ENCODE data around the gene ITGB4.
"Not testable (repeated sequence)": the region's sequence is repeated elsewhere in the genome, so short reads cannot be mapped to it uniquely, and the experiment has no call there.

ITGB4 gene

DNA sequence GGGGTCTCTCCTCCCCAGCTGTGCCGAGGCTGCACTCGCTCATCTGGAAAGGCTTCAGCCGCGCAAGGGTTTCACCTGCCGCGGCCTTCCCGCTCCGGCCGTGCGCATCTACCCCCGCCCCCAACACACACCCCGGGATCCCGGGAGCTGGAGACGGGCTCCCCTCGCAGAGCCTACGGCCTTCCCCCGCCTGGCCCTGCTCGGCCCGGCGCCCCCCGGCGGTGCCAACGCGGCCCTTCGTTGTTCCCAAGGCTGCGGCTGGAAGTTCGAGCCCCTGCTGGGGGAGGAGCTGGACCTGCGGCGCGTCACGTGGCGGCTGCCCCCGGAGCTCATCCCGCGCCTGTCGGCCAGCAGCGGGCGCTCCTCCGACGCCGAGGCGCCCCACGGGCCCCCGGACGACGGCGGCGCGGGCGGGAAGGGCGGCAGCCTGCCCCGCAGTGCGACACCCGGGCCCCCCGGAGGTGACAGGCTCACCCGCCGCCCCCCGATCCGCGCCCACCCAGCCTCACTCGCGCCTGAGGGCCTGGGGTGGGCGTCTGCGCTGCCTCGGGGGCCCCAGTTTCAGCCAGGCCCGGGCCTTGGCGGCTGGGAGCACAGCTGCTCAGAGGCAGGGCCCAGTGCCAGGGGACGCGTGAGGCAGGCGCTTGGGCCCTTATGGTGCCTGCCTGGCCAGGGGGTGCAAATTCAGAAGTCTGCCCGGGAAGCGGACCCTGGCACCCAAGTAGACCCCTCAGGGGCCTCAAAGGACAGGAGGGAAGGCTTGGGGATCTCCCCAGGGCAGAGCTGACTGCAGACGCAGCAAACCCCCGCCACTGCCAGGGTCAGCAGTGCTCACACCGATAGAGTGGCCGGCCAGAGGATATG lies 32.5 kb downstream of the ITGB4 start:
- peak; percentile 76 for DNase-seq

DNA sequence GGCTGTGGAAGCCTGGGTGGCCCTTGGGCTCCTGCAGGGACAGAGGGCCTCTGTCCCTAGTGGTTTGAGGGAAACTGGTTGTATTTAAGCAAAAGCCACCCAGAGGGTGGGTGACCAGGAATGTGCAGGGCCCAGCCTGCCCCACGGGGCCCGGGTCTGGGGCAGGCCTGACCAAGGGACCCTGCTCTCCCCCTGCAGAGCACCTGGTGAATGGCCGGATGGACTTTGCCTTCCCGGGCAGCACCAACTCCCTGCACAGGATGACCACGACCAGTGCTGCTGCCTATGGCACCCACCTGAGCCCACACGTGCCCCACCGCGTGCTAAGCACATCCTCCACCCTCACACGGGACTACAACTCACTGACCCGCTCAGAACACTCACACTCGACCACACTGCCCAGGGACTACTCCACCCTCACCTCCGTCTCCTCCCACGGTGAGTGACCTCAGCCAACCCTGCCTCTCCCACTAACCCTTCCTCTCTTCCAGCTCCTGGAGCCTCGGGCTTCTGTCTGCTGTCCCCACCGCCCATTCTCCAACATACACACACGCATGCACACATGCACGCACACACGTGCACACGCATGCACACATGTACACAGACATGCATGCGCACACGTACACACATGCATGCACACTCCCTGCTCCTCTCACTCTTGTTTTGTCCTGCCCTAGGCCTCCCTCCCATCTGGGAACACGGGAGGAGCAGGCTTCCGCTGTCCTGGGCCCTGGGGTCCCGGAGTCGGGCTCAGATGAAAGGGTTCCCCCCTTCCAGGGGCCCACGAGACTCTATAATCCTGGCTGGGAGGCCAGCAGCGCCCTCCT lies 33.3 kb downstream of the ITGB4 start:
- no peak for DNase-seq

DNA sequence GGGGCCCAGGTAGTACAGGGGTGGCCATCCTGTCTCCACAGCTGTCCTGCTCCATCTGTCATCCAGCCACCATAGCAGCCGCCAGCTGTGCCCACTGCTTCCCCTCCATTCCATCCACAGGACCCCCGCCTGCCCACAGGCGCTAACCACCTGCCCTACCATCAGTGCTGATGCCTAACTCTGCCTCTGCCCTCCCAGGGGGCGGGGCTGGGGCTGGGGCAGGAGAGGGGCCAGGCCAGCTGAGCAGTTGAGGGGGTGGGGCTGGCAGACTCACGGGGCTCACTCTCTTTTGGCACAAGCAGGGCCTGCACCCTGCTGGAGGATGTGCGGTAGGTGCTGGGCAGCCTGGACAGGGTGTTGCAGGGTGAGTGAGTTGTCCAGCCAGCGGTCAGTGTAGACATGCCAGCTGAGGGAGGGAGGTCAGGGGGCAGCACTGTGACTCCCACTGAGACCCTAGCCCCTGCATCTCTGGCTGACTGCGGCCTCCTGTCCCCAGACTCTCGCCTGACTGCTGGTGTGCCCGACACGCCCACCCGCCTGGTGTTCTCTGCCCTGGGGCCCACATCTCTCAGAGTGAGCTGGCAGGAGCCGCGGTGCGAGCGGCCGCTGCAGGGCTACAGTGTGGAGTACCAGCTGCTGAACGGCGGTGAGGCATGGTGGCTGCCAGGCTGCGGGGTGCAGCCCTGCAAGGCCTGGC lies 34.1 kb downstream of the ITGB4 start:
- no peak for DNase-seq

DNA sequence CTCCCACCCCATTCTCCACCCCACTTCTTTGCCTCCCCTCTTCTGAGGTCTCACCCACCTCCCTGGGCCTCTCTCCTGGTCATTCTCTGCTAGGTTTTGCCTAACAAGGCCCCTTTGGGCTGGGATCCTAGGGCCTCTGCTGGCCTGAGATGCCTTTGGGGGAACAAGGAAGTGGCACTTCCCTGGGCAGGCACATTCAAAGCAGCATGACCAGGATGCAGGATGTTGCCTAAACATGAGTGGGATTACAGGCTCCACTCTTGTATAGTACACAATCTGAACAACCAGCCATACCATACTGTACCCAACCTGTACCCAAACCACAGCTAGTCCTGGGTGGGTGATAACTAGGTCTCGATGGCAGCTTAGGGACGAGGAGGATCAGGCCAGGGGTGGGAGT lies 34.7 kb downstream of the ITGB4 start:
- DNase-seq: no peak

DNA sequence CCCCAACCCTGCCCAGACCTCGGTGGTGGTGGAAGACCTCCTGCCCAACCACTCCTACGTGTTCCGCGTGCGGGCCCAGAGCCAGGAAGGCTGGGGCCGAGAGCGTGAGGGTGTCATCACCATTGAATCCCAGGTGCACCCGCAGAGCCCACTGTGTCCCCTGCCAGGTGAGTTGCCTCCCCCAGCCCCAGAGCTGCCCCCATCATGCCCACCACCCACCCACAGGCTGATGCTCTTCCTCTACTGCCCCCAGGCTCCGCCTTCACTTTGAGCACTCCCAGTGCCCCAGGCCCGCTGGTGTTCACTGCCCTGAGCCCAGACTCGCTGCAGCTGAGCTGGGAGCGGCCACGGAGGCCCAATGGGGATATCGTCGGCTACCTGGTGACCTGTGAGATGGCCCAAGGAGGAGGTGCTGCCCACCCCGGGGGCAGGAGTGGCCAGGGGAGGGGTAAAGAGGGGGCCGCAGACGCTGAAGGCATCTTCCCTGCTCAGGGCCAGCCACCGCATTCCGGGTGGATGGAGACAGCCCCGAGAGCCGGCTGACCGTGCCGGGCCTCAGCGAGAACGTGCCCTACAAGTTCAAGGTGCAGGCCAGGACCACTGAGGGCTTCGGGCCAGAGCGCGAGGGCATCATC lies 35.3 kb downstream of the ITGB4 start:
- DNase-seq: no peak

DNA sequence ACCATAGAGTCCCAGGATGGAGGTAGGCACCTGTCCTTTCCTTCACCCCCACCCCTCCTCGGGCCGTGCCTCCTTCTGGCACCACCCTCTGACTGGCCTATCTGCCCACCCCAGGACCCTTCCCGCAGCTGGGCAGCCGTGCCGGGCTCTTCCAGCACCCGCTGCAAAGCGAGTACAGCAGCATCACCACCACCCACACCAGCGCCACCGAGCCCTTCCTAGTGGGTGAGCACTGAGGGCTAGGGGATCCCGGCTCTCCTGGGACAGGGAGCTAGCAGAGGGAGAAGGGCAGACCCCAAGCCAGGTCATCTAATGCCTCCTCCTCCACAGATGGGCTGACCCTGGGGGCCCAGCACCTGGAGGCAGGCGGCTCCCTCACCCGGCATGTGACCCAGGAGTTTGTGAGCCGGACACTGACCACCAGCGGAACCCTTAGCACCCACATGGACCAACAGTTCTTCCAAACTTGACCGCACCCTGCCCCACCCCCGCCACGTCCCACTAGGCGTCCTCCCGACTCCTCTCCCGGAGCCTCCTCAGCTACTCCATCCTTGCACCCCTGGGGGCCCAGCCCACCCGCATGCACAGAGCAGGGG lies 35.9 kb downstream of the ITGB4 start:
- DNase-seq: no peak

DNA sequence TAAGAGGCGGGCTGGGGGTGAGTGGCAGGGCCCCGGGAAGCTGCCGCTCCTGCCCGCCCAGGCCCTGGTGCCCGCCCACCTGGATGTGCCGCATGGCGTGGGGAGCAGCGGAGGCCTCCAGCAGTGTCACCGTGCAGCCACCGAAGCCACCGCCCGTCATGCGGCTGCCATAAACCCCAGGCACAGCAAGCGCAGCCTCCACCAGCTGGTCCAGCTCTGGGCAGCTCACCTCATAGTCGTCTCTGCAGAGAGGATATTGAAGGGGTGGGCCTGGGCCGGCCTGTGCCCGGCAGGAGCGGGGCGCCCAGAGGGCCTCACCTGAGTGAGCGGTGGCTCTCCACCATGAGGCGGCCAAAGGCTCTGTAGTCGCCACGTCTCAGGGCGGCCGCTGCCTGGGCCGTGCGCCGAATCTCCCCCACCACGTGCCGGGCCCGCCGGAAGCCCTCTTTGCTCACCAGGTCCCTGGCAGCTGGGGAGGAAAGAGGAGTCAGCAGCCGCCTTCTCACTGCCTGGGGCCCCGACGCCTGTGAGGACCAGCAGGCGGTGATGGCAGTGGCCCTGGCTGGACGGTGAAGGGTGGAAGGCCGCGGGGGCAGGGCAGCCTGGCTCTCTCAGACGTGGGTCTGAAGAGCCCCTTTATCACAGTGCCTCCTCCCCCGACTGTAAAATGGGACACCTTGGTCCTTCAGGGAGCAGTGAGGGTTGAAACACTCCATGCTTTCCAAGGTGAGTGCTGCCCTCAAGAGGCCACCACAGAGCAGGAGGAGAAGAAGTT lies 37.1 kb downstream of the ITGB4 start:
- DNase-seq: no peak

DNA sequence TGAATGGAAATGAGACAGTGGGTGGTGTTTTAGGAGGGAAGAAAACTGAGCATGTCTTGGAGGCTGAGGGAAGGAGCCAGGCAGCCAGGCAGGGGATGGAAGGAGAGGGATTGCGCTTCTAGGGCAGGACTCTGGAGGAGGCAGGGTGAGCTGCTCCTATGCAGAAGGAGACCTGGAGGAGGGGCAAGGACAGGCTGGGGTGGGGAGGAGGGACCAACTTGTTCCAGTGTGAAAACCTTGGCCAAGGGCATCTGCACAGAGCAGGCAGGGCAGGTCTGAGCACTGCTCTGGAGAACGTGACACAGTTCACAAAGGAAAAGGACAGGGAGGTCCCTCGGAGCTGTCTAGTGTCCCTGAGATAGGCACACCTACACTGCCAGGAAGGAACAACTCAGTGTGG lies 38.2 kb downstream of the ITGB4 start:
- no peak for DNase-seq

DNA sequence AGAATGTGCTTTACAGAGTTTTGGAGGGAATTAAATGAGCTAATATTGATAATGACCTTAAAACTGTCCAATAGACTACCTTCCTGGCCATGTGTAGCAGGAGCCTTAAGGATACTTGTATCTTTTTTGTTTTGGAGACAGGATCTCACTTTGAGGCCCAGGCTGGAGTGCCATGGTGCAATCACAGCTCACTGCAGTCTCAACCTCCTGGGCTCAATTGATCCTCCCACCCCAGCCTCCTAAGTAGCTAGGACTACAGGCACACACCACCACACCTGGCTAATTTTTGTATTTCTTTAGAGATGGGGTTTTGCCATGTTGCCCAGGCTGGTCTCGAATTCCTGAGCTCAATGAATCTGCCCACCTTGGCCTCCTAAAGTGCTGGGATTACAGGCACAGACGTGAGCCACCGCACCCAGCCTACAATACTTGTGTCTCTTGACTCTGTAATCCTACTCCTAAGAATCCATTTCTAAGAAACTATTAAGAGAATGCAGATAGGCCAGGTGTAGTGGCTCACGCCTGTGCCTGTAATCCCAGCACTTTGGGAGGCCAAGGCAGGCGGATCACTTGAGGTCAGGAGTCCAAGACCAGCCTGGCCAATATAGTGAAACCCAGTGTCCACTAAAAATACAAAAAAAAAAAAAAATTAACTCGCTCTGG lies 38.9 kb downstream of the ITGB4 start:
- not testable (repeated sequence) for DNase-seq

DNA sequence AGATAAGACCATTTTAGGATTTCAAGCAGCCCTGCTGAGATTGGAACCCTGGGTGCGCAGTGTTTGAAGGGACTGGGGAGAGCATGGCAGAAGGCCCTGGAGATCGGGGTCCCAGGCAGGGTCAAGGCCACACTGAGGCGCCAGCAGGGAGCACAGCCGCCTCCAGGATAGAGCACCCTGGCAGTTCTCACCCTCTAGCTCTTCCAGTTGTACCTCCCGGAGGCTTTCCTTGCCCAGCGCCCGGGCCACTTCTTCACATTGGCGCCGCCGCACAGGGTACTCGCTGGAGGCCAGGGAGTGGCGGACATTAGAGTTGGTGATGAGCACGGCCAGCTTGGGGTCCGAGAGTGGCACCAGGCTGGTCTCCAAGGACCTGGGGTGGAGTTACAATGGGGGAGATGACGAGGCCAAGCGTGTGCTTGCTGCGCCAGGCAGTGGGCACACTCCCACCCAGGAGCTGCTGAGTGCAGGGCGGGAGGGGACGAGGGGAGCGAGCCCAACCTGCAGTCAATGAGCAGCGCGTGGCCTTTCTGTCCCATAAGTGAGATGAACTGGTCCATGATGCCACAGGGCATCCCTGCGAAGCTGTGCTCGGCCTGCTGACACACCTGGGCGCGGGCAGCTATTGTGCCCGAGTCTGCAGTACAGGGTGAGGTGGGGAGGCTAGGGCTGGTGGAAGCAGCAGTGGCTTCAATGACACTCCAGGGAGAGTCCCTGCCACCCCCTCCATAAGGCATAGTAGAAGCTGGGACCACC lies 41.4 kb downstream of the ITGB4 start:
- DNase-seq: no peak

DNA sequence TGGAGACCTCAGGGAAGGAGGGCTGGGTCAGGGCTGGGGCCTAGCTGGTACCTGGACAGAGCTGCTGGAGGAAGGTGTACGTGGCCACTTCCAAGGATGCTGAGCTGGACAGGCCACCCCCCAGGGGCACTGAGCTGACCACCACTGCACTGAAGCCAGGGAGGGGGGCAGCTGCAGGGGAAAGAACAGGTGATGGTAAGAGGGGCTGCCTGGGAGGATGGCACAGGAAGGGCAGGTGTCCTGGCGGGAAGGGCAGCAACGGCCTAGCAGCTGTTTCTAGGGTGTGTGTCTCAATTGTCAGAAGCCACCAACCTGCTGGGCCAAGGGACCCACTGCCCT lies 42.0 kb downstream of the ITGB4 start:
- no peak for DNase-seq

DNA sequence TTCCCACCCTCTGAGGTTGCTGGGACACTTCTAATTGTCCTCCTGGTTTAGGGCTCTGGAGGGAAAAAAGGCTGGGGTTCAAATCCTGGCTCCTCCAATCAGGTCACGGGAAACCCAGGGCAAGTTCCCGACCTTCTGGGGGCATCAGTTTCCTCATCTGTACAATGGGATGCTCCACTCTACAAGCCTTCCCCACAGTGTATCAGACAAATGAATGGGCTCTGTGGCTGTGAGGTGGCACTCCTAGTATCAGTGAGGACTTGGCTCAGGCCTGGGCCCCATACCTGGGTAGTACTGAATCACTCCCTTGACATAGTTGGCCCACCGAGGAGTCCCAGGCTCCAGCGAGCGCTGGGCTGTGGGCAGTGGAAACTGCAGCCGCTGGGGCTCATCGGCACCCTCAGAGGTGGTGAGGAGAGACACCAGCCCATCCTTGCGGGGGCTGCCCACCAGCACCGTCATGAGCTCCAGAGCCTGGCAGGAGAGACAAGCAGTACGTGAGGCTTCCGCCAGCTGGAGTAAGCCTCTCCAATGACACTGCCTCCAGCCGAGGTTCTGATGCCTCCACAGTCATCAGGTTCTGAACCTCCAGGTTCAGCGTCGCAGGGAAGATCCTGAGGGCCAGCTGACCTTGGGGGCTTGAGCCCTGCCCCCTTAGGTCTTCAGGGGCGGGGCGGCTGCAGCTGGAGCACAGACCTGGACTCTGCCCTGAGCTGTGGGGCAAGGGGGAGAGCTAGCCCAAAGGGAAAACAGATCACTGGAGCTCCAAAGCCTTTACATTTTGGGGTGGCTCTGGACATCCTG lies 42.6 kb downstream of the ITGB4 start:
- no peak for DNase-seq

DNA sequence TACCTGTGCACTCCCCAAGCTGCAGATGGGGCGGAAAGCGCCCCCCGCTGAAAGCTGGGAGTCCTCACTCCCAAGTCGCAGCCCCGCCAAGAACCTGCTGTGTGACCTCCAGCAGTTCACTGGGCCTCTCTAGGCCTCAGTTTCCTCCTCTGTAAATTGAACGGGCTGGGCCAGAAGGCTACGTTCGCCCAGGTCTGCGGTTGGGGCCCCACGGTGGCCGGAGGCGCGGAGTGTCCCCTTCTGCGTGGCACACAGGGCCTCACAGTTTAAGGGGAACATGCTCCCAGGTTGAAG lies 43.1 kb downstream of the ITGB4 start:
- no peak for DNase-seq

DNA sequence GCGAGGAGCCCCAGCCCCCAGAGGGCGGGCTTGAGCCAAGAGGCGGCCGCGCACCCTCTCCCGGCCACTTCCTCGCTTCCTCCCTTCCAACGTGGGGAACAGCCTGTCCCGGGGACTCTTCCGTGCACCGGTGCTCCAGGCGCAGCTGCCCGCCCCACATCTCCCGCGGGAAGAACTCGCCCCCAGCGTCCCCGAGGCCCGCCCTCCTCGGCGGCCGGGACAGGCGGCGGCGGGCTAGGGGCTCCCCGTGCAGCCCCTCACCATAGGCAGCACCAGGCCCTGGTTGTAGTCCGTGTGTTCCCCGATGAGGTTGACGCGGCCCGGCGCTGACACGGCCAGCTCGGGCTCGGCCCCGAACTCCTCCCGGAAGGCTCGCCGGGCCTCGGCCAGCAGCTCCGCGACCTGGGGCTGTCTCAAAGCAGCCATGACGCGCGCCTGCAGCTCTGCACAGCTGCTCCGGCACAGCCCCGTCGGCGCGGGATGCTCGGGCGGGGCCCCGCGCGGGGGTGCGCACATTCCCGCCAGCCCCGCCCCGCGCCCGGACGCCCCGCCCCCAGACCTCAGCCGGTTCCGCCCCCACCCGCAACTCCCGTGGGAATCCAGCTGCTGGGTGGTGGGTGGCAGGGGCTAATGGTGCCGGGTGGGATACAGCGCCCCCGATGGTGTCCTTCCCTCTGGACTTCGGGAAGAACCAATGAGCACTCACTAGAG lies 43.6 kb downstream of the ITGB4 start, which contains the start of gene GALK1:
Gene GALK1, minus strand, starts transcription at position 482 of the 711 bp plus-strand sequence. Its CDS starts 56 bp downstream, at position 426.
- DNase-seq: peak; percentile 57

DNA sequence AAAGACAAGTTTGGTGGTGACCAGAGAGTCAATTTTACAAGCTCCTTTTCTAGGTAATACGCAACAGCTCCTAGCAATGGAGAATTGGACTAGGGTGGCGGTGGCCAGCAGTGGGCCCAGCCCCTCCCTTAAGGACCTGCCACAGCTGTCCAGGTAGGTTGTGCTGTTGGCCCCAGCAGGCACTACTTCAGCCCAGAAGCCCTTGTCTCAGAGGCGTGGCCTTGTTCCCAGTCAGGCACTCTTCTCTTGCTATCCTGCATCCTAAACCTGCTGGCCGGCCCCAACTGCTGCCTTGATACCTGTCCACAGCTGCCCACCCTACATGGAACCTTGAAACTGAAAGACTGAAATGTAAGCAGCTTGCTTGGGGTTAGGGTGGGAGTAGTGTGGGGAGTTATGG lies 44.7 kb downstream of the ITGB4 start:
- DNase-seq: no peak

DNA sequence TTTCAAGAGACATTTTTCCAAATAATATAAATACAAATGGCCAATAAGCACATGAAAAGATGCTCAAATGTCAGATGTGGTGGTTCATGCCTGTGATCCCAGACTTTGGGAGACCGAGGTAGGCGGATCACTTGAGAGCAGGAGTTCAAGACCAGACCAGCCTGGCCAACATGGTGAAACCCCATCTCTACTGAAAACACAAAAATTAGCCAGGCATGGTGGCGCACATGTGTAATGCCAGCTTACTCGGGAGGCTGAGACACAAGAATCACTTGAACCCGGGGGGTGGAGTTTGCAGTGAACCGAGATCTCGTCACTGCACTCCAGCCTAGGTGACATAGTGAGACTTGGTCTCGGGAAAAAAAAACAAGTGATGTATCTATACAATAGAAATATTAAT lies 46.6 kb downstream of the ITGB4 start:
- DNase-seq: no peak

DNA sequence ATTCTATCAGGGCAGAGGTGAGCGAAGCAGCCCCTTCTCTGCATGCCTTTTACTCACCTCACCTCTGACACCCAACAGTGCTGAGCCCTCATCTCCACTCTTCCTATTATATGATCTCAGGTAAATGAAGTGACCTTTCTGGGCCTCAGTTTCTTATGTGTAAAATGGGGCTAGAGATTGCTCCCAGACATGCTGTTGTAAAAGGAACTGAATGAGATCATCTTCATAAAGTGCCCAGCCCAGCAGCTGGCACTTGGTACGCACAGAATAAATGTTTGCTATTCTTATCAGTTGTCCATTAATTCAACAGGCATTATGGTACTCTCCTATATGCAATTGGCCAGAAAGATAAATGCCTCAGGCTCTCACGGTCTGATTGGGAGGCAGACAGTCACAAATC lies 48.3 kb downstream of the ITGB4 start:
- DNase-seq: no peak

DNA sequence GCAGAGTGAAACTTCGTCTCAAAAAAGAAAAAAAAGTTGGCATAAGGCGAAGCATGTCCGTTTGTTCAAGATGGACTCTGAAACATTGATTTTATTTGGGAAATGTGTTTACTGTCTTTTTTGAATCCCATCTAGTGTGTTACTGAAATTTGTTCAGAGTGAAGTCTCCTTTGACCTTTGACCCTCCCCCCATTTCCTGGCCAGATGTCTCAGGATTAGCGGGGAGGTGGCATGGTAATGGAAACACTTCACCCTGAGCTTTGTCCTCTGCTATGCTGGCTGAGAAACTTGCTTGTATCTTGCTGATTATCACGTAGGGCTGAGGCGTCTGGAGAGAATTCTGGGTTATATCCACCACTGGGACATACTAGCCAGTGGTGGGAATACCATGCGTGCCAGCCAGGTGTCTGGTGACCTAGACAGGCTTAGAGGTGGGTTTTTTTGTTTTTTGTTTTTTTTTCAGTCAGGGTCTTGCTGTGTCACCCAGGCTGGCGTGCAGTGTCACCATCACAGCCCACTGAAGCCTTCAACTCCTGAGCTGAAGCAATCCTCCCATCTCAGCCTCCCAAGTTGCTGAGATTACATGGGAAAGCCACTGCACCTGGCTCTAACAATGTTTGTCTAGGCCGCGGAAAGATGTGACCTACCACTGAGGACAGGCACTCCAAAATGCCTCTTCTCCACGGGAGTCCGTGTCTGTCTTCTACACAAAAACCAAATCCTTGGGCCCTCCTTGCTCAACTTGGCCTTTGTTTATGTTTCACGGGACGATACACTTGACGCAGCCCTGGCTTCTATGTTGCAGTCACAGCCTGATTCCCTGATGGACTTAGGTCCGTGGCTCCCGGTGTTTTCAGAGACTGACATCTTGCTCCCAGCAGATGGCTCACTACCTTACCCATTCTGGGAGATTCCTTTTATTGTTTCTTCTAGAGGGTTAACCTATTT lies 50.3 kb downstream of the ITGB4 start:
- no peak for DNase-seq

Measured in fibroblast of skin of back (primary cell).